Astrocyte (in vitro differentiated cells and primary cell): Measurements from ENCODE around the gene MEPE.

Experiments used
- CTCF ChIP-seq: IDR thresholded peaks from 2 replicates; pipeline ENCODE4 v1.5.1; 2011; ENCODE audit warnings: low read depth, mild to moderate bottlenecking, inconsistent platforms, low read length, moderate library complexity; ENCODE audit not compliant: insufficient read depth
- EZH2 ChIP-seq: IDR thresholded peaks from 2 replicates; pipeline ENCODE4 v1.6.1; 2012; ENCODE audit warnings: mild to moderate bottlenecking, low read length, inconsistent platforms; ENCODE audit not compliant: insufficient read depth

- TF ChIP-seq CTCF (no peak), EZH2 (no peak)
These were observed 13.4 kb upstream of the MEPE start for GRCh38 chr4:87819281-87819919.
